ENCODE data around the gene SND1.

DNA sequence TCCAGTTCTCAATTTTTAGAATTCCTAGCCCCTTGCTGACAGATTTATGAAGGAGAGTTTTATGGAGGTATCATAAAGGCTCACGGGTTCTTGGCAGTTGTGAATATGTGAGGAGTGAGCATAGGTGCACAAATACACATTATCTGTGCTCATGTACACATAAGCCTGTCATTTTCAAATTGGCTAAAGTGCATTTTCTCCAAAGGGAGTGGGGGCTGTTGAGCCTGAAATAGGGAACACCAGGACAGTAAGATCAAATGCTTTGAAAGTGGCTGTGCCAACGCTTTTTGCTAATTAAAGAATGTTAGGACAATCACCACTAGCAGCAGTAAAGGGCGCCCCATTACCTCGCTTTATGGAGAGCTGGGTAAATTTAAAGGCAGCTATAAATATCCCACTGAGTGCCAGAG is 387.6 kb downstream of the SND1 start:
- TF ChIP-seq ISL1 (CRISPR knock-in tag; IDR thresholded peaks at IDR 0.05) (no peak), ZFP30 (CRISPR knock-in tag; IDR thresholded peaks at IDR 0.05) (no peak), SNAI2 (CRISPR knock-in tag; IDR thresholded peaks at IDR 0.05) (no peak), ARNTL (CRISPR knock-in tag; IDR thresholded peaks at IDR 0.05; ENCODE audit: borderline replicate concordance, low read depth) (no peak)
- TF ChIP-seq, protein P1, sequence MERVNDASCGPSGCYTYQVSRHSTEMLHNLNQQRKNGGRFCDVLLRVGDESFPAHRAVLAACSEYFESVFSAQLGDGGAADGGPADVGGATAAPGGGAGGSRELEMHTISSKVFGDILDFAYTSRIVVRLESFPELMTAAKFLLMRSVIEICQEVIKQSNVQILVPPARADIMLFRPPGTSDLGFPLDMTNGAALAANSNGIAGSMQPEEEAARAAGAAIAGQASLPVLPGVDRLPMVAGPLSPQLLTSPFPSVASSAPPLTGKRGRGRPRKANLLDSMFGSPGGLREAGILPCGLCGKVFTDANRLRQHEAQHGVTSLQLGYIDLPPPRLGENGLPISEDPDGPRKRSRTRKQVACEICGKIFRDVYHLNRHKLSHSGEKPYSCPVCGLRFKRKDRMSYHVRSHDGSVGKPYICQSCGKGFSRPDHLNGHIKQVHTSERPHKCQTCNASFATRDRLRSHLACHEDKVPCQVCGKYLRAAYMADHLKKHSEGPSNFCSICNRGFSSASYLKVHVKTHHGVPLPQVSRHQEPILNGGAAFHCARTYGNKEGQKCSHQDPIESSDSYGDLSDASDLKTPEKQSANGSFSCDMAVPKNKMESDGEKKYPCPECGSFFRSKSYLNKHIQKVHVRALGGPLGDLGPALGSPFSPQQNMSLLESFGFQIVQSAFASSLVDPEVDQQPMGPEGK (CRISPR knock-in tag; IDR thresholded peaks at IDR 0.05; ENCODE audit: borderline replicate concordance): no peak
